Measurements from ENCODE around the gene ZMYM3. TPM values are rescaled to one million over a fixed set of nuclear protein-coding genes. Genes with fewer than 3 reads are reported as not detected.

Gene ZMYM3
- 14.1 and 17.6 TPM in 2 replicates for total RNA-seq

DNA sequence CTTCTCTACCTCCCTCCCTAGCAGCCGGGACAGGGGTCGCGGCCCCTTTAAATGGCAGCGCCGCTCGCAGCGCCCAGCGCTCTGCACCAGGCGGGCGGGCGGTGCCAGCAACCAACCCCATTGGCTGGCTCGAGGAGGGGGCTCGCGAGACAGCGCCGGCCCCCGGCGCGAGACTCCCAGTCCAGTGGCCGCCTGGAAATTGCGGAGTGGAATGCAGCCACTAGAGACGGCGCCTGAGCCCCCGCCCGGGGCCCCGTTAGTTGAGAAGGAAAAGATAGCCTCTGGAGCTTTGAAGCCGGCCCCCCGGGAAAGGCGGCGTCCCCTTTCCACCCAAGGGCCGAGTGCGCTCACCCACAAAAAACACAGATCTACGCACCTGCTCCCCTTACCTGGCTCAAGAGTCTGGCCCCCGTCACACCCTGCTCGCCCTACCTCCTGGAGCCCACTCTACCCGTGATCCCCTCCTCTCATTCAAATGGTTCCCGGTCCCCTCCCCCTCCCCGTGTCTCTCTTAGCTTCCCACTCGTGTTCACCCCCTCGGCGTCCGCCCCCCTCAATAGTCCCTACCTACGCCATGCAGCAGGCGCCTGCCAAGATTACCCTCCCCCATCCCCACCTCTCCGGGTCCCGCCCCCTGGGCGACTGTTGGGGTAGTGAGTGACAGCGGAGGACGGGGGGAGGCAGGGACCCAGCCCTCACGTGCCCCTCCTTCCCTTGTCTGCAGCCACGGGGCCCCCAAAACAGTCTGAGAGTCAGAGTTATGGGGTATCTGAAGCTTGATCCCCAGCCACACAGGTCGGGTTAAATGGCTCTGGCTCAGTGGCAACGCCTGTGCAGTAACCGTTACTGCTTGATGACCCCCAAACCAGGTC, at the start of gene ZMYM3:
Gene ZMYM3, minus strand, starts transcription at position 49 of the 872 bp plus-strand sequence. CDS start 885 bp downstream, outside the sequence.

DNA sequence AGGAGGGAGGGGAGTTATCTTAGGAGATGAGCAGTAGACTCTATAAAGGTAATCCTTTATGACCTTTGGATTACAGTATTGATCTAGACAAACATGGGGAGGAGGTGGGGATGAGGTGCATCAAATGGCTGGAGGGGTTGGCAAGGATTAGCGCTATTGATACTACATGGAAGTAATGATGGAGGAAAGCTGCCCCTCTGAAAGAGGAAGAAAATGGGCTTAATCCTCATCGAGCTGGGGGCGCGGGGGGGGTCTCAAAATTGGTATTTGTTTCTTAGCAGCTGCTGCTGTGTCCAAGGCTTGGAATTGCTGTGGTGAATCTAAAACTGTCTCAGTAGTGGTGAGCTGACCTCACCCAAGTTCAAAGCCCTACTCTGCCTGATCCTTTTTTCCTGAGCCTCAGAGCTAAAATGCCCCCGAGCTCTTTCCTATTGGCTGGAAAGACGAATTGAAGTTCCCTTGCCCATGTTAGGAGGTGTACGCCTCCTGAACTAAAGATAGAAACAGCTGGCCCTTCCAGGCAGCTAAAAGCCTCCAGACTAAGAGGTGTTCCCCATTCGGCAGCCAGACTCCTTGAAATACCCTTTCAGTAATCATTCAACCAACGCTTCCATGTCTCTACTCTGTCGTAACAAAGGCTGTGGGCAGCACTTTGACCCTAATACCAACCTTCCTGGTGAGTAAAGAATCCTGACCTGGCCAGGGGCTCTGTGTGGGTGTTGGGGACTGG, 47.4 kb upstream of the ZMYM3 start, which contains the start of gene ITGB1BP2:
Gene ITGB1BP2, plus strand, starts transcription at position 556 of the 730 bp plus-strand sequence. Its CDS starts 57 bp downstream, at position 613.

DNA sequence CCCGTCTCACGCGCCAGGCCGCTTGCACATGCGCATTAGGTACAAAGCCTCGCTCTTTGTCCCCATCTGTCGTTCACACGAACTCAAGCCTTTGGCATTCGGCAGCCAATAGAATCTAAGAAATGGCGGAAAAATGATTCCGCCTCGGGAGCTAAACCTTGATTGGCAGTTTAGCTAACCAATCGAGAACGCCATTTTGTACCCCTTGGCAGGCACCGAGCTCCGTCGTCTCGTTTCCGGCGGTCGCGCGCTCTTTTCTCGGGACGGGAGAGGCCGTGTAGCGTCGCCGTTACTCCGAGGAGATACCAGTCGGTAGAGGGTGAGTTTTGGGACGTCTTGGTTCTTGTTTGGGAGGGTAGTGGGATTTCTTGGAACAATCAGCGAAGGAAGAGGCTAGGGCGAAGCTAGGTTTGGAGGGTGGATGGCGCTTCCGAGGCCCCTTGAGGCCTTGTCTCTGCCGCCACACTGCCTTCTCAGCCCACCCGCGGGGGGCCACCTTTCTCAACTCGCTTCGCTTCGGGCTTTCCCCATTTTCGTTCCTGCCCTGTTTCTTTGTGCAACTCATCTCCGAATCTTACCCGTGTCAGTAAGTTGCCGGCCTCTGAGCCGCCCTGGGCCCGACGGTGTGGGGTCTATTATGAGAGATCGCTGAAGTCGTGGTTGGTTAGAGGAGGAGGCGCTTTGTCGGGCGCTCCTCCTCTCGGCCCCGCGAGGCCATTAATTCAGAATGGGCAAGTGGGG, 29.6 kb upstream of the ZMYM3 start, which contains the start of gene NONO:
Gene NONO, plus strand, starts transcription at position 233 of the 741 bp plus-strand sequence. CDS start 7,003 bp downstream, outside the sequence.

DNA sequence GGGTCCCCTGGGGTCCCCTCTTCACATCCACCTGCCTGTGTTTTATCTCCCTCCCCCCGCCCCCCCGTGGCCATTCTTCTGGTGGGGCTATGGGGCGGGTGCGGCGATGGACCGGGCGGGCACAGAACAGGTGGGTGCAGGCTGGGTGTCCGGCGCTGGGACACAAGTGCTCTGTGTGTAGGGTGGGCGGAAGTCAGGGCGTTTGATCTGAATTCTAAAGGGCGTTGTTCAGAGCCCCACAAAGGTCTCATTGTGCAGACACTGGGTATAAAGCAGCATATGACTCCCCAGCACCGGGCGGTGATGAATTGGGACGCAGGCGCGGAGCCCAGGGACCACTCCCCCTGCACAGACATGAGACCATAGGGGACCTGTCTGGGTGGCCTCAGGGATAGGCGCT, 31.0 kb downstream of the ZMYM3 start, which contains the start of gene GJB1:
Gene GJB1, plus strand, starts transcription at position 296 of the 400 bp plus-strand sequence. CDS start 484 bp downstream, outside the sequence.

Other genes with a start within 250 kb of the ZMYM3 start
- 63.9 and 68.9 TPM in 2 replicates for gene SNX12, start 185.8 kb downstream of the ZMYM3 start, total RNA-seq
- 3.4 and 4.8 TPM in 2 replicates for gene FOXO4, start 158.3 kb downstream of the ZMYM3 start, total RNA-seq
- gene CXorf65, start 147.4 kb downstream of the ZMYM3 start, total RNA-seq: not detected in 2 replicates
- 0.13 and 0.32 TPM in 2 replicates for gene IL2RG, start 142.6 kb downstream of the ZMYM3 start, total RNA-seq
- gene MED12, start 135.5 kb downstream of the ZMYM3 start, total RNA-seq: 21.6 and 23.3 TPM in 2 replicates
- gene NLGN3, start 109.3 kb downstream of the ZMYM3 start, total RNA-seq: 0.22 and 0.26 TPM in 2 replicates
- gene GJB1, start 30.9 kb downstream of the ZMYM3 start, total RNA-seq: not detected in 2 replicates
- gene NONO, start 29.5 kb upstream of the ZMYM3 start, total RNA-seq: 285 and 322 TPM in 2 replicates
- gene ITGB1BP2, start 47.6 kb upstream of the ZMYM3 start, total RNA-seq: 1.1 and 1.2 TPM in 2 replicates
- gene TAF1, start 112.2 kb upstream of the ZMYM3 start, total RNA-seq: 32.8 and 34.2 TPM in 2 replicates